ENCODE results near the gene TLR8.

The TLR8 gene

DNA sequence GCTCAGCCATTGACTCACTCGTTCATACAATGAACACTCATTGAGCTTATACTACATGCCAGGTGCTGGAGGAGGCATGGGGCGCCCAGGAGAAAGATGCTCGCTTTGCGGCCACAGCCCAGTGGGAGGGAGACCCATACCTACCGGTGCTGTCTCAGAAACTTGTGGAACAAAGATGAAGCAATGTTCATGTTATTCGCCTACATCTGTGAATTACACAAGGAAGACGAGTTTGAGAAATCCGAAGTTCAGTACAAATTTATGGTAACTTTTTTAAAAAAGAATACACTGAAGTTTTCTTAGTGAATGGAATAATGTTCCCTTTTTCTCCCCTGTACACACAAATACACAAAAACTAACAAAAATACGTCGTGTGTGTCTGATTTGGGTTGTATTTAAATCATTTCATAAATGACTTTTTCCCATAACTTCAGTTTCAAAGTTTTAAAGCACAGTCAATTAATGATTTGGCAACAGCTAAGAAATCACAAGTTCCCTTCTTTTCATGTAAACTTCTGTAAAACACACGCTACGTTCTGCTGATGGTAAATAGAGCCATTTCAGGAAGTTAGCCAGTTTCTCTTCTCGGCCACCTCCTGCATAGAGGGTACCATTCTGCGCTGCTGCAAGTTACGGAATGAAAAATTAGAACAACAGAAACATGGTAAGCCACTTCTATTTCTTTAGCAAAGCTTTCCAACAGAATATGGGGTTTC, at the start of gene TLR8:
Gene TLR8, plus strand, starts transcription at position 575 of the 716 bp plus-strand sequence. Its CDS starts 87 bp downstream, at position 662.
- no peak for DNase-seq (ENCODE audit: low spot score)

DNA sequence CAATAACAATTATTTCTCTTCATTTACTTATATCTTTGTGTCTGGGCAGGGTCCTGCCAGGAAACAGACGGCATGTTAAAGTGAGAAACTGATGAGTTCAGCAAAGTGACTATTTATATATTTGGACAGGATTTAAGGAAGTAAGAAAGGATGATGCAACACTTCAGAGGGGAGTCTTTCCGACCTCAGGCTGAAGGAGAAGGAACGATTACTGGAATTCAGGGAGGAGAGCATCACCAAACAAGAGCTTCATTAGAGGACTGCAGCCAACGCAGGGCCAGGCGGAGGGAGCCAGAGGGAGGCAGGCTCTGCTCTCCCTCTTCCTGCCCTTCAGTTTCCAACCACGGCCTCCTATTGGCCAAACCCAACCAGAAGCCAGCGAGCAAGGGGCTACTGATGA, 41.1 kb upstream of the TLR8 start:
- DNase-seq (ENCODE audit: low spot score): peak; percentile 10

DNA sequence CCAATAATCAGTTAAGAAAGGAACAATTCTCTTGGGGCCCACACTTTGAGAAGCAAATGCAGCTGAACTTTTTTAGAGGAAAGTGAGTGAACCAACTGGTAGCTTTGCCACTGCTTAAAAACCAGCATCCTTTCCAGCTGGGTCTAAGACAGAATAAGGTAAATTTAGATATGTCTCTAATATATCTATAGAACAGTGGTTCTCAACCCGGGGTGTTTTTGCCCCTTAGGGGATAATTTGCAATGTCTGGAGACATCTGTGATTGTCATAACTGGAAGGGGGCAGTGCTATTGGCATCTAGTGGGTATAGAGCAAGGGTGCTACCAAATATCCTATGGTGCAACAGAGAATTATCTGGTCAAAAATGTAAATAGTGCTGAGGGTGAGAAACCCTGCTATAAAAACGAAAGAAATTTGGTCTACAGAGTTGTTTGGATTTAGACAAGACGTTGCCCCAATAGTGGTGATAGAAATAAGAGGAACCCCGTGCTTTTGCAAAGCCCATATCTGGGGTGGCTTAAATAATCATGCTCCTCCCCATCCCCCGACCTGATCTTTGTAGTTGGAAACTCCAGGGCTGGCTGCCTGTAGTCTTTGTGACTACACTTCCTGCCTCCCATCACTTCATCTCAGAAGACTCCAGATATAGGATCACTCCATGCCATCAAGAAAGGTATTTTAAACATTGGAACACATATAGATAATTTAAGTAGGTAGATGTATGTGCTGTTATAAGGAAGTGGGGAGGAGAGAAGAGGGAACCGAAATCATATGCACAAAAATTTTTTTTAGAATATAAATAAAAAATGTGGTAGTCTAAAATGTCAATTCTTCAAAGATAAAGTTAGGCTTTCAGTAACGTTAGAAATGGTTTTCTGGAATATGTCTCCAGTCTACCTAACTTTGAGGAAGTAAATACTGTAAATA, 39.7 kb upstream of the TLR8 start, which contains the start of gene TLR7:
Gene TLR7, plus strand, starts transcription at position 622 of the 927 bp plus-strand sequence. CDS start 507 bp downstream, outside the sequence.
- no peak for DNase-seq (ENCODE audit: low spot score)

DNA sequence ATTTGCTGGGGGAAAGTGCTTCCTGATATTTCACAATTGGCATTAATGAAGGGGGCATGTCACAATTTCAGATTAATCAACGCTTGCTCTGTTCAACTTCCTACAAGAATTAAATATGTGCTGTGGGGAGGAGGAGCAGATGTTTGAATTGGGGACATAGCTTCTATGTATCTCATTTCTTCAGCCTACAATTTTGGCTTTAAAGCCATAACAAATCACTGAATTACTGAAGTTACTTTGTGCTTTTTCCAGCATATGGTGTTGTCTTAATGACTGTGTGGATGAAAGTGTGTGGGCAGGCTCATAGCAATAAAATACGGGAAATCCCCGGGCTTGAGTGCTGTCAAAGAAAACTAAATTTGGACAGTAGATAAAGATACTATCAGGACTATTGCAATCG, 38.7 kb upstream of the TLR8 start:
- peak; percentile 5 for DNase-seq (ENCODE audit: low spot score)

DNA sequence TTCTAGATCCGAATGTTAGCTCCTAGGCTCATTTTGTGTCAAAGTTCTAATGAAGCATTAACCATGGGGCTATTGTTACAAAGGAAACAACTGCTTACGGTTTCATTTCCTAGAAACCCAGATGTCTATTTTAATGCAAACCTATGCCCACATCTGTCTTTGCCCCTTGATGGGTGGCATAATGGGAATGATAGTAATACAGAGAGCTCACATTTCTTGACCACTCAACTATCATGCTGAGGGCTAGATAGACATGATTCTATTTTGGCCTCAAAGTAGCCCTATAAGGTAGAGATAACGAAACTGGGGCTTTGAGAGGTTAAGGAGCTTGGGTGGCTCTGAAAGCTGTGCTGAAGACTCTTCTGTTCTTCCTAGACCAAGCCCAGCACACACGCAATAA, 37.7 kb upstream of the TLR8 start:
- no peak for DNase-seq (ENCODE audit: low spot score)

DNA sequence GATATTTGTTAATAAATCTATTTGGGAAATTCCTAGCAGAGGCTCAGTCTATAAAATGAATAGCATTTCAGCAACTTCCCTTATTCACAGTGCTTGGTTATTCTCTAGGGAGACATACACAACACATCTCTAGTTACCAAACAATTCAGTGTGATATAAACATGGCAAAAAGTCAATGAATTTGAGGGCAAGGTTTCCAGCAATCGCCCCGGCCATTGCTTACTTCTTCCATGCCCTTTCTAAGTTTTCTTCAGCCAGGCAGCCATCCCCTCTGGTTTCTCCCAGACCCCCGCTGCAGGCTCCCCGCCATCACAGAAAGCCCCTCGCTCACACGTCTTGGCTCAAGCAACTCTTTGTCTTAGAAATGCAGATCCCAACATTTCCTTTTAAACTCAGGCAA, 35.2 kb upstream of the TLR8 start:
- DNase-seq (ENCODE audit: low spot score): no peak

DNA sequence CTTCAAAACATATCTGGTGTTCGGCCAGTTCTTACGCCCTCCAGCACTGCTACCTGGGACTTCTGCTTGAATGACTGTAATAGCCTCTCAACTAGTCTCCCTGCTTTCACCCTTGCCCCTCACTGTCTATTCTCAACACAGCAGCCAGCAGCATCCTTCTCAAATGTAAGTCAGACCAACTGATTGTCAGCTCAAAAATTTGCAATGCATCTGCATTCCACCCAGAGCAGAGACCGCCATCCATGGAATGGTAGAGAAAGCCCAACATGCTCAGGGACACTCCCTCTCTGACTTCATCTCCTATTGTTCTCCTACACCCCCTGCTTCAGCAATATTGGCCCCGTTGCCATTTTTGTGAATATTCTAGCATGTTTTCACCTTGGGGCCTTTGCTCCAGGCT, 33.7 kb upstream of the TLR8 start:
- DNase-seq (ENCODE audit: low spot score): no peak

DNA sequence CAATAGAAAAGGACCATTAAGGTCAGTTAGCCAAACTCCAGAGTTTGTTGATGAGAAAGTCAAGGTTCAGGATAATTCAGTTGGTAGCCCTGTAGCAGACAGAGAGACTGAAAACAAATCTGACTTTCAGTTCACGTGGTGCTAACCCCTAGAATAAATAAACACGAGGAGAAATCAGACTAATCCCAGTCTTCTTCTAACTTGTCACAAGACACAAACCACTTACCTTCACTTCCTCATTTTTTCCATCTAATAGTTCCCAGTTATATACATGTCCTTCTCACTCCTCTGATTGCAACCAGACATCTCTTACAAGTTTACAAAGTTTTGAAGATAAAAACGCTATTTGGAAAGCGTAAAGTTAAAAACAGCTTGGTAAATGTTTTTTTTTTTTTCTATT, 31.8 kb upstream of the TLR8 start:
- DNase-seq (ENCODE audit: low spot score): no peak

DNA sequence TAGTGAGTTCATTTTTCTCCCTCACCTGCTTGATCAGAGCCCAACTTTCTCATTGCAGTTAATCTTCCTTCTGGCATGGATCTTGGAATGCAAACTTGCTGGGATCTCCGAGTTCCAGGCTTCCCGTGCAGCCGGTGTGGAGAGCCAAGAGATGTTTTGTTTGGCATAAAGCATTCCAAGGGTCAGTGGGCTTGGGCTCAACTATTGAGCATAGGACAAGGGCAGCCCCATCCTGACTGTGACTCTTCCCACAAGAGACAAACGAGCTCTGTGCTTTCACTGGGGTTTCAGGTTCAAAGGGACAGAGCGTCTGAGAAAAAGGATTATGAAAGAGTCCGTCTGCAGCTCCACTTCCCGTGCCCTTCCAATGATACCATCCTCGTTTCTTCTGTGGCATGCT, 29.0 kb upstream of the TLR8 start:
- no peak for DNase-seq (ENCODE audit: low spot score)

DNA sequence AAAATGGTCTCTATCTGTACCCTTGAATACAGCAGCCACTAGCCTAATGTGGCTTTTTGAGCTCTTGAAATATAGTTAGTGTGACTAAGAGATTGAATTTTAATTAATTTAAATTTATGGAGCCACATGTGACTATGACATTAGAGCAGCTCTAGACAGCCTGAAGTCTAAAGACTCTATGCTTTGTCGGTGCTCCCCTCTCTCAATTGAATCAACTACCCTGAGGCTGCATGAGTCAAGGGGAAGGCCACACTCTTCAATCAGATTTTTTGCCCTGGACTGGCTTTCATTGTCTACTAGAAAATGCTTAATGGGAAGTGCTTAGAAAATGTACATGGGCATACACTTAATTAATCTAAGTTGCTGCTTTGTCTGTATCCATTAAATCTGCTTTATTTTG, 27.9 kb upstream of the TLR8 start:
- DNase-seq (ENCODE audit: low spot score): no peak

DNA sequence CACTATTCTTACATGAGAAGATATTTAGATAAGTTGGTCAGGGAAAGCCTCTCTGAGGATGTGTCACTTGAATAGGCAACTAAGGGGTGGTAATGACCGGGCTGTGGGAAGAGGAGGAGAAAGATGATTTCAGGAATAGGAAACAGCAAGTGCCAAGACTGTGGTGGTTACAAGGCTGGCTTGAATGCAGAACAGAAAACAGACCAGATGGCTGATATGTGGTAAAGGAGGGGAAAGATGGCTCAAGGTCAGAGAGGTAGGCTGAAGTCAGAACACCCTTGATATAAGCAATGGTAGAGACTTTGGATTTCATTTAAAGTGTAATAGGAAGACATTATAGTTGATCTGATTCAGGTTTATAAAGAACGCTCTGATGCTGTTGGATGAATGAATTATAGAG, 24.5 kb upstream of the TLR8 start:
- DNase-seq (ENCODE audit: low spot score): no peak

DNA sequence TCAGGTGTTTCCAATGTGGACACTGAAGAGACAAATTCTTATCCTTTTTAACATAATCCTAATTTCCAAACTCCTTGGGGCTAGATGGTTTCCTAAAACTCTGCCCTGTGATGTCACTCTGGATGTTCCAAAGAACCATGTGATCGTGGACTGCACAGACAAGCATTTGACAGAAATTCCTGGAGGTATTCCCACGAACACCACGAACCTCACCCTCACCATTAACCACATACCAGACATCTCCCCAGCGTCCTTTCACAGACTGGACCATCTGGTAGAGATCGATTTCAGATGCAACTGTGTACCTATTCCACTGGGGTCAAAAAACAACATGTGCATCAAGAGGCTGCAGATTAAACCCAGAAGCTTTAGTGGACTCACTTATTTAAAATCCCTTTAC, 20.9 kb upstream of the TLR8 start:
- no peak for DNase-seq (ENCODE audit: low spot score)

DNA sequence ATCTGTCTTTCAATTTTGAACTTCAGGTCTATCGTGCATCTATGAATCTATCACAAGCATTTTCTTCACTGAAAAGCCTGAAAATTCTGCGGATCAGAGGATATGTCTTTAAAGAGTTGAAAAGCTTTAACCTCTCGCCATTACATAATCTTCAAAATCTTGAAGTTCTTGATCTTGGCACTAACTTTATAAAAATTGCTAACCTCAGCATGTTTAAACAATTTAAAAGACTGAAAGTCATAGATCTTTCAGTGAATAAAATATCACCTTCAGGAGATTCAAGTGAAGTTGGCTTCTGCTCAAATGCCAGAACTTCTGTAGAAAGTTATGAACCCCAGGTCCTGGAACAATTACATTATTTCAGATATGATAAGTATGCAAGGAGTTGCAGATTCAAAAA, 19.9 kb upstream of the TLR8 start:
- DNase-seq (ENCODE audit: low spot score): no peak

DNA sequence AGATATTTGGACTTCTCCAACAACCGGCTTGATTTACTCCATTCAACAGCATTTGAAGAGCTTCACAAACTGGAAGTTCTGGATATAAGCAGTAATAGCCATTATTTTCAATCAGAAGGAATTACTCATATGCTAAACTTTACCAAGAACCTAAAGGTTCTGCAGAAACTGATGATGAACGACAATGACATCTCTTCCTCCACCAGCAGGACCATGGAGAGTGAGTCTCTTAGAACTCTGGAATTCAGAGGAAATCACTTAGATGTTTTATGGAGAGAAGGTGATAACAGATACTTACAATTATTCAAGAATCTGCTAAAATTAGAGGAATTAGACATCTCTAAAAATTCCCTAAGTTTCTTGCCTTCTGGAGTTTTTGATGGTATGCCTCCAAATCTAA, 19.3 kb upstream of the TLR8 start:
- DNase-seq (ENCODE audit: low spot score): no peak

DNA sequence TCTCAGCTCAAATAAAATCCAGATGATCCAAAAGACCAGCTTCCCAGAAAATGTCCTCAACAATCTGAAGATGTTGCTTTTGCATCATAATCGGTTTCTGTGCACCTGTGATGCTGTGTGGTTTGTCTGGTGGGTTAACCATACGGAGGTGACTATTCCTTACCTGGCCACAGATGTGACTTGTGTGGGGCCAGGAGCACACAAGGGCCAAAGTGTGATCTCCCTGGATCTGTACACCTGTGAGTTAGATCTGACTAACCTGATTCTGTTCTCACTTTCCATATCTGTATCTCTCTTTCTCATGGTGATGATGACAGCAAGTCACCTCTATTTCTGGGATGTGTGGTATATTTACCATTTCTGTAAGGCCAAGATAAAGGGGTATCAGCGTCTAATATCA, 18.7 kb upstream of the TLR8 start:
- no peak for DNase-seq (ENCODE audit: low spot score)

DNA sequence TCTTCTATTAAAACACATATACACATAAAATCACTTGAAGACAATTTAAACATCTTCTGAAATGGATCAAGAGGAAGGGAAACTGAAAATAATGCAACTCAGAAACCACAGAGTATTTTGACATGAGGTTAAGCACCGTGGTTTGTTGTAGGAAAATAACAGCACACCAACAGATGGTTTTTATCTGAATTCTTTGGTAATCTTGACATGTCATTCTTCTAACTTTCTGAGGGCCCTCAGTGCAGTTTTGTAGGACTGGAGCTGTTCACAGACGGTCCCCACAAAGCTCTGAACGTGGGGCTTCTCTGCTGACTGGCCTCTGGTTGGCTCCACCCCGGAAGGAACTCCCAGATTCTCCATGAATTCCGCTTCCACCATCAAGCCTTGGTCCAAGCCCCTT, 16.0 kb upstream of the TLR8 start:
- no peak for DNase-seq (ENCODE audit: low spot score)

DNA sequence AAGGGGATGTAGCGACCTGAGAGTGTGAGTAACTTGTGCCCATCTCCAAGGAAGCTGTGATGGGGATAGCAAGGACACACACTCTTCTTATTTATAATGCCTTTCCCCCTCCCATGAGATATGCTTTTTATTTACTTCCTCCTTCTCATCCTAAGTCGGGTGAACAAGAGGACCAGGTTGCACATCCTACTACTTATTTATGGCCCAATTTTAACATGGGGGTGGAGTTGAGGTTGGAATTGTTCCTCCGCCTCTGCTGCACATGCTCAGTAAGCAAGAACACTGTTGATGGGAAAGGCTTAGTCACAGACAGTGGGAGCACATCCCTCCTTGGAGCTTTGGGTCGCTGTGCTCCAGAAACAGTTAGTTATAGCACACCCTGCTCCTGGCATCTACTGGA, 15.2 kb upstream of the TLR8 start:
- DNase-seq (ENCODE audit: low spot score): no peak

DNA sequence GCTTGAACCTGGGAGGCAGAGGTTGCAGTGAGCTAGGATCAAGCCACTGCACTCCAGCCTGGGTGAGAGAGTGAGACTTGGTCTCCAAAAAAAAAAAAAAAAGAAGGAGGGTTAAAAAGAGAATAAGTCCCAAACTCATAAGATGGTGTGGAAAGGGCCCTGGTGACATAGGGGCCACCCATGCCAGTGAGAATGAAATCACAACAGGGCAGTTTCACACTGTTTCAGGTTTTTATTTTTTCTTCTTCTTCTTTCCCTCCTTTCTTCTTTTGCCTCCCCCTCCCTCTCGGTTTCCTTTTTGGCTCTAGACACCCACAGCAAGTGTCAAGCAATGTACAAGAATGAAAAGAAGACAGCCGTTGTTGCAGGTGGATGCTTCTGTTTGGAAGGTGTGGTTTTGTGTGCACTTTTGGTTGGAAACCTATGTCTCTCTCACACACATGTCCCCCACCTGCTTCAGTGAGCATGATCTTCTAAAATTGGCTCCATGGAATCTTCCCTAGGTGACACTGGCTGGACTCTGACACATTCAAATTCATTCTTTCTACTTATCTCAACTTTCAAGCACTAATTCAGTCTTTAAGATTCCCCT, 14.4 kb upstream of the TLR8 start:
- DNase-seq (ENCODE audit: low spot score): no peak

DNA sequence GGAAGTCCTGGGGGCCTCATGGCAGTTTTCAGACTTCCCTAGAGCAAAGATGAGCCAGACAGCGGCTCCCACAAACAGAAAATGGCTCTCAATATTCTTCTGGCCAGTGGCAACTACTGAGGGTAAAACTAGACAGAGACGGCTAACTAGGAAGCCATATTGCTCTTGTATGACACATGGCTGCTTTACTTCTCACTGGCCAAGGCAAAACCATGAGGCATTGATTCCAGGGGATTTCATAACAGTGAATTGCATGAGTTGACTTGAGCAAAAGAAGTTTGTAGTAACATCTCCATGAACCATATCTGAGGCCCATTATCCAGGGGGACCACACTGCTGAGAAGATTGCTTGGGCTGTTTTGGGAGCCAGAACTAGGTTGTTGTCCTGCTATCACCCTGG, 13.7 kb upstream of the TLR8 start:
- DNase-seq (ENCODE audit: low spot score): no peak

DNA sequence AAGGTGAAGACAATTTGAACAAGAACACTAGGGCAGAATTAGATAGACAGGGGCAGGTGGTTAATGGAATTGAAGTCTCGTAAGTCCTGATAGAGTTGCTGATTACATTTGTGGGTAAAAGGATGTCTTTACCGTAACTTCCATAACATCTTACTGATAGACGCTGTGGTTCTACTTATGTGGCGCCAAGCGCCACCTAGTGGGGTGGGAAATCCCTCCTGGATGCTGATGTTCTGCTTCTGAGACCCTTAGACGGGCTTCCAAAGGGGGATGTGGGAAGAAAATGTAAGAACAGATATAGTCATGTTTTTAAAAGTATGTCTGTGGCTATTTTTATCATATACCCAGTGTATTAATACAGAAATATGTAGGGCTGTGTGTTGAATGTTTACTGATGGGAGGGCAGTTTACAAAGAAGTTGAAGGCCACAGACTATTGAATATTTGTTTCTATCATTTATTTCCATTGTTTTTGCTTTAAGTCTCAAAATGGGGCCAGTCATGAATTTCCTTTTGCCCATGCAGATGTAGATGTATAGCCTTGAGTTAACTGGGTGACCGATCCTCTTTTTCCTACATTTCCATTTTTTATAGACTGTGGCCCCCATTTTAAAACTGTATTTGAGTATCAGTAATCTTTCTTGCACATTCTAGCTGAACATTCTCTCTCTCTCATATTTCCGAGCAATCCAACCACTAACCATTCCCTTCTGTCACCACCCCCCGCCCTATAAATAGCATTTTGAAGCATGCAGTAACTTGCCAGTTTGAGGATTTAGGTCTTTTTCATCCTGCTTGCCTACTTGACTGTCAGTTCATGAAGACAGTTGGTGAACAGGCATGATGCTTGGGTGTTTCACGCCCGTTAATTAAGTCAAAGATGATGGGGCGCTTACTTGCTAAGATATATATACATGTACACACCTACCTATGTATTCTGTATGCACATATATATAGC, 12.1 kb upstream of the TLR8 start:
- peak; percentile 15 for DNase-seq (ENCODE audit: low spot score)

DNA sequence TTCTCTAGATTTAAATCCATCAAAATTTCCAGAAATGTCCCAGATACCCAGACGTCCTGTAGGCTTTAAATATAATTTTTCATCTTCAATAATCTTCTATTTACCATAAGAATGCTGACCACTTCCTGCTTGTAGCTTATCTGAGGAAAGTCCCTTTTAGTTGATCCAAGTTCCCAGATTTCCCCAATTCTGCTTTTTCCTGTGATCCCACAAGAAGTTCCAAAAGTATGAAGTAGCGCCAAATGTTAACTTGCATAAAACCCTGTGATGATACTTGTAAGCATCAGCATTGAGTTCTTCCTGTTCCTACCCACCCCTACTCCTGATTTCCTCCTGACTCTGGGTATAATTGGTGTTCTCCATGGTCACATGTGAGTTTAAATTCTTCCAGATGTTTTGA, 10.6 kb upstream of the TLR8 start:
- no peak for DNase-seq (ENCODE audit: low spot score)

DNA sequence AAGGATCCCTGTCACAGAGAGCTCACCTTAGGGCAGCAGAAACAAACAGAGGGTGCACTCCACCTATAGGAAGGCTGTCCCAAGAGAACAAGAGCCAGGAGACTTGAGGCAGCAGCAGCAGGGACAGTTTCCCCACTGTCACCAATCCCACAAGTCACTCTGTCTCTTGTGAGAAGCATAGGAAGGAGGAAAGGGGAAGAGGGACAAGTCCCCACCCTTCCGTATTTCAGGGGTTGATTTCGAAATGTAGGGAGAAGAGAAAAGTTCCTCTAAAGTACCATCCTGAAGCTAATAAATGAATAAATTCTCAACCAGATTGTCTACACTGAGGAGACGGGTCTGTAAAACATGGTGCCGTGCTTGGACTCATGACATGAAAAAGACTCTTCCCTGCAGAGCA, 9.5 kb upstream of the TLR8 start:
- peak; percentile 4 for DNase-seq (ENCODE audit: low spot score)

Measured in Ammon's horn (tissue), 1 donor.